Stomach (tissue), 9 donors: ENCODE measurements around the gene DCLK2. TPM values are rescaled to one million over a fixed set of nuclear protein-coding genes. Genes with fewer than 3 reads are reported as not detected.
"Not testable (repeated sequence)": the region's sequence is repeated elsewhere in the genome, so short reads cannot be mapped to it uniquely, and the experiment has no call there.

Experiments used
- DNase-seq, 2 donors: peaks; one replicate each; pipeline versions ENCODE4 v3.0.0 to v3.0.0-alpha.2; 2013 to 2019
- H3K27ac ChIP-seq, 5 donors: fragments of 200-600 bp in 4 of 5; sonication (generic) in 4 of 5; one replicate each; pipeline ENCODE4 v1.5.1; 2013 to 2019; ENCODE audit warnings: mild to moderate bottlenecking in 1 of 5, moderate library complexity in 1 of 5
- H3K27me3 ChIP-seq, 3 donors: fragments of 200-600 bp; sonication (generic); one replicate each; pipeline ENCODE4 v1.5.1; 2017 to 2019; ENCODE audit warnings: mixed run types in 1 of 3
- H3K36me3 ChIP-seq, 4 donors: fragments of 200-600 bp; sonication (generic); 1 replicate in 3 of 4; 2 replicates in 1 of 4; pipeline ENCODE4 v1.5.1; 2016 to 2019
- H3K4me1 ChIP-seq, 4 donors: fragments of 200-600 bp; sonication (generic); one replicate each; pipeline ENCODE4 v1.5.1; 2016 to 2019
- H3K4me3 ChIP-seq, 4 donors: fragments of 200-600 bp; sonication (generic) in 3 of 4; one replicate each; pipeline ENCODE4 v1.5.1; 2016 to 2019; ENCODE audit warnings: mild to moderate bottlenecking in 1 of 4
- H3K9me3 ChIP-seq, 4 donors: fragments of 200-600 bp; sonication (generic); one replicate each; pipeline ENCODE4 v1.5.1; 2016 to 2019
- CTCF ChIP-seq, 7 experiments: fragments of 450-650 bp in 4 of 7; fragments of 200-600 bp in 3 of 7; sonication (generic) in 3 of 7; IDR thresholded peaks; one replicate each; pipeline ENCODE4 v1.5.1; 2016 to 2019; ENCODE audit warnings: antibody characterized with exemption in 7 of 7, control low read depth in 2 of 7, mild to moderate bottlenecking in 1 of 7
- EP300 ChIP-seq: sonication (generic); formaldehyde crosslinking; IDR thresholded peaks from one replicate; pipeline ENCODE4 v1.6.1; 2017; ENCODE audit warnings: antibody characterized with exemption
- POLR2A ChIP-seq, 4 donors: fragments of 450-650 bp; IDR thresholded peaks; one replicate each; pipeline ENCODE4 v1.6.1; 2016; ENCODE audit warnings: antibody characterized with exemption in 4 of 4, control low read depth in 2 of 4, mild to moderate bottlenecking in 1 of 4, moderate library complexity in 1 of 4
- POLR2AphosphoS5 ChIP-seq, 3 donors: sonication (generic); formaldehyde crosslinking; IDR thresholded peaks; one replicate each; pipeline ENCODE4 v1.6.1; 2016; ENCODE audit warnings: antibody characterized with exemption in 3 of 3
- WGBS, 5 donors: extraction: QIAGEN DNeasy Blood & Tissue Kit in 3 of 5; methylation state at CpG; one replicate each; pipeline versions ENCODE4 v1.1.5 to v1.1.7; 2013 to 2018; 5-methylcytosine and 5-hydroxymethylcytosine counted together
- intact Hi-C: fragments of 100-400 bp; cut with DNase I; formaldehyde crosslinking; loops from one replicate; pipeline ENCODE4 v1.15.1; 2023; ENCODE audit warnings: low total_unique reads
- polyA plus RNA-seq, 3 donors: library from polyadenylated mRNA; stranded (reverse); fragments of 200-250 nt; gene quantifications; one replicate each; pipeline ENCODE4 v1.2.3, GENCODE V29; 2013
- total RNA-seq, 5 donors: library from RNA; depleted of rRNA; stranded (reverse); fragments of >200 nt; gene quantifications; one replicate each; pipeline versions ENCODE4 v1.1.0 to v1.2.3, GENCODE V29; 2014 to 2016
- donor health status: healthy with polysubstance abuse.
- donor health status: Bipolar disorder and iron deficiency.
- donor health status: healthy.

DCLK2 gene
- total and polyA plus RNA-seq, 8 donors, result 0.61 to 16.3 (median 1.7) TPM

GRCh38 chr4:150161109-150161508, 82.9 kb downstream of the DCLK2 start:
- H3K36me3 ChIP-seq, result no peaks in the 10 kb centered on the region
- DNase-seq, result no peak
- H3K4me3 ChIP-seq, result no peak overlapping the region
- no peak overlapping the region for H3K27ac ChIP-seq
- intact Hi-C loops, result no loop called here
- no peaks in the 10 kb centered on the region for H3K4me1 ChIP-seq
- TF ChIP-seq POLR2AphosphoS5 (IDR thresholded peaks at IDR 0.05) (no peak), EP300 (no peak), CTCF (IDR thresholded peaks at IDR 0.05) (no peak), POLR2A (IDR thresholded peaks at IDR 0.05) (no peak)
- no peaks in the 10 kb centered on the region for H3K27me3 ChIP-seq
- no peaks in the 10 kb centered on the region for H3K9me3 ChIP-seq

GRCh38 chr4:150162020-150162419, 83.8 kb downstream of the DCLK2 start:
- intact Hi-C loops, H3K27ac ChIP-seq: not testable (repeated sequence)
- WGBS, 5 donors, result 67 to 97% (median 96%) methylated on average over 2 of the region's 2 CpGs

GRCh38 chr4:150164055-150164454, 85.8 kb downstream of the DCLK2 start:
- H3K27me3 ChIP-seq, result no peaks in the 10 kb centered on the region
- no peak for DNase-seq
- no peaks in the 10 kb centered on the region for H3K9me3 ChIP-seq
- H3K36me3 ChIP-seq, result no peaks in the 10 kb centered on the region
- intact Hi-C loops, result no loop called here
- TF ChIP-seq EP300, result no peak
- no peak for TF ChIP-seq POLR2A (IDR thresholded peaks at IDR 0.05)
- TF ChIP-seq POLR2AphosphoS5 (IDR thresholded peaks at IDR 0.05), result no peak
- TF ChIP-seq CTCF (IDR thresholded peaks at IDR 0.05), result no peak
- H3K4me1 ChIP-seq, result peaks cover 0 to 6% (median 0%) of the 10 kb centered on the region in 4 donors
- no peak overlapping the region for H3K27ac ChIP-seq
- no peak overlapping the region for H3K4me3 ChIP-seq

More at GRCh38 chr4:150162020-150162419, 83.8 kb downstream of the DCLK2 start:
- not testable (repeated sequence) for H3K27me3 ChIP-seq, H3K36me3 ChIP-seq, H3K4me3 ChIP-seq, H3K4me1 ChIP-seq, DNase-seq, H3K9me3 ChIP-seq

GRCh38 chr4:150164956-150165629, 86.8 kb downstream of the DCLK2 start:
- no peak for TF ChIP-seq POLR2AphosphoS5 (IDR thresholded peaks at IDR 0.05)
- H3K4me3 ChIP-seq, result no peak overlapping the region
- intact Hi-C loops, result no loop called here
- no peak for DNase-seq
- H3K4me1 ChIP-seq, result peaks cover 0 to 6% (median 0%) of the 10 kb centered on the region in 4 donors
- H3K36me3 ChIP-seq, result no peaks in the 10 kb centered on the region
- H3K9me3 ChIP-seq, result no peaks in the 10 kb centered on the region
- H3K27me3 ChIP-seq, result no peaks in the 10 kb centered on the region
- WGBS, 5 donors, result 82 to 94% (median 88%) methylated on average over 3 of the region's 3 CpGs
- no peak overlapping the region for H3K27ac ChIP-seq

GRCh38 chr4:150167054-150167453, 88.8 kb downstream of the DCLK2 start:
- H3K36me3 ChIP-seq, result no peaks in the 10 kb centered on the region
- peaks cover 0 to 6% (median 0%) of the 10 kb centered on the region in 4 donors for H3K4me1 ChIP-seq
- intact Hi-C loops, result no loop called here
- TF ChIP-seq CTCF (IDR thresholded peaks at IDR 0.05) (no peak), POLR2A (IDR thresholded peaks at IDR 0.05) (no peak), POLR2AphosphoS5 (IDR thresholded peaks at IDR 0.05) (no peak), EP300 (no peak)
- no peaks in the 10 kb centered on the region for H3K27me3 ChIP-seq
- H3K27ac ChIP-seq, result no peak overlapping the region
- H3K4me3 ChIP-seq, result no peak overlapping the region
- H3K9me3 ChIP-seq, result no peaks in the 10 kb centered on the region
- no peak for DNase-seq
- WGBS, 5 donors, result 73 to 82% (median 80%) methylated on average over 2 of the region's 2 CpGs
